Measurements from ENCODE around the gene PRKG1. TPM values are rescaled to one million over a fixed set of nuclear protein-coding genes. Genes with fewer than 3 reads are reported as not detected.
A peak's percentile ranks its signal among the peaks of the same experiment; 100 is the strongest.

PRKG1 gene
- total RNA-seq, 1 donor from 2014 or later, result 4.6 TPM

DNA sequence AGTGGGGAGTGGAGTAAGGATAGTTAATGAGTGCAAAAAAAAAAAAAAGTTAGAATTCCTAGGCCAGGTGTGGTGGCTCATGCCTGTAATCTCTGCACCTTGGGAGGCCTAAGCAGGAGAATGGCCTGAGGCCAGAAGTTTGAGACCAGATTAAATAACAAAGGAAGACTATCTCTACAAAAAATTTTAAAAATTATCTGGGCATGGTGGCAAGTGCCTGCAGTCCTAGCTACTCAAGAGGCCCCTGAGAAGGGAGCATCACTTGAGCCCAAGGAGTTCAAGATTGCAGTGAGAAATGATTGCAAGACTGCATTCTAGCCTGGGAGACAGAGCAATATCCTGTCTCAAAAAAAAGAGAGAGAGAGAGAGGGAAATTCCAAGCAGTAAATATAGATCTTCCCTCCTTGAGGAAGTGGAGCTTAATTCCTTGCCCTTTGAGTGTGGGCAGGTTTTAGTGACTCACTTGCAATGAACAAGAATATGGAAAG is 644.6 kb downstream of the PRKG1 start:
- TF ChIP-seq, protein P1, sequence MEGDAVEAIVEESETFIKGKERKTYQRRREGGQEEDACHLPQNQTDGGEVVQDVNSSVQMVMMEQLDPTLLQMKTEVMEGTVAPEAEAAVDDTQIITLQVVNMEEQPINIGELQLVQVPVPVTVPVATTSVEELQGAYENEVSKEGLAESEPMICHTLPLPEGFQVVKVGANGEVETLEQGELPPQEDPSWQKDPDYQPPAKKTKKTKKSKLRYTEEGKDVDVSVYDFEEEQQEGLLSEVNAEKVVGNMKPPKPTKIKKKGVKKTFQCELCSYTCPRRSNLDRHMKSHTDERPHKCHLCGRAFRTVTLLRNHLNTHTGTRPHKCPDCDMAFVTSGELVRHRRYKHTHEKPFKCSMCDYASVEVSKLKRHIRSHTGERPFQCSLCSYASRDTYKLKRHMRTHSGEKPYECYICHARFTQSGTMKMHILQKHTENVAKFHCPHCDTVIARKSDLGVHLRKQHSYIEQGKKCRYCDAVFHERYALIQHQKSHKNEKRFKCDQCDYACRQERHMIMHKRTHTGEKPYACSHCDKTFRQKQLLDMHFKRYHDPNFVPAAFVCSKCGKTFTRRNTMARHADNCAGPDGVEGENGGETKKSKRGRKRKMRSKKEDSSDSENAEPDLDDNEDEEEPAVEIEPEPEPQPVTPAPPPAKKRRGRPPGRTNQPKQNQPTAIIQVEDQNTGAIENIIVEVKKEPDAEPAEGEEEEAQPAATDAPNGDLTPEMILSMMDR (IDR thresholded peaks at IDR 0.05; ENCODE audit: unreplicated experiment), result no peak
- Mint-ChIP-seq H3K9me3 (ENCODE audit: low read depth) (peaks cover 6% of the 10 kb centered on the region), H3K4me3 (ENCODE audit: low read depth) (no peak overlapping the region), H3K4me1 (ENCODE audit: low read depth) (peaks cover 2% of the 10 kb centered on the region), H3K27ac (no peak overlapping the region), H3K27me3 (no peaks in the 10 kb centered on the region), H3K36me3 (ENCODE audit: insufficient read depth) (no peaks in the 10 kb centered on the region)
- DNase-seq (ENCODE audit: low spot score, unreplicated experiment), result no peak

- H3K27ac Mint-ChIP-seq, result no peak overlapping the region
- H3K27me3 Mint-ChIP-seq, result no peaks in the 10 kb centered on the region
- H3K9me3 Mint-ChIP-seq (ENCODE audit: low read depth), result peaks cover 6% of the 10 kb centered on the region
- TF ChIP-seq, protein P1 (IDR thresholded peaks at IDR 0.05; ENCODE audit: unreplicated experiment), result no peak
- no peak overlapping the region for H3K4me3 Mint-ChIP-seq (ENCODE audit: low read depth)
- H3K4me1 Mint-ChIP-seq (ENCODE audit: low read depth), result peaks cover 2% of the 10 kb centered on the region
- DNase-seq (ENCODE audit: low spot score, unreplicated experiment), result no peak
- H3K36me3 Mint-ChIP-seq (ENCODE audit: insufficient read depth), result no peaks in the 10 kb centered on the region
These were observed 649.8 kb downstream of the PRKG1 start for GRCh38 chr10:51724038-51724437.

DNA sequence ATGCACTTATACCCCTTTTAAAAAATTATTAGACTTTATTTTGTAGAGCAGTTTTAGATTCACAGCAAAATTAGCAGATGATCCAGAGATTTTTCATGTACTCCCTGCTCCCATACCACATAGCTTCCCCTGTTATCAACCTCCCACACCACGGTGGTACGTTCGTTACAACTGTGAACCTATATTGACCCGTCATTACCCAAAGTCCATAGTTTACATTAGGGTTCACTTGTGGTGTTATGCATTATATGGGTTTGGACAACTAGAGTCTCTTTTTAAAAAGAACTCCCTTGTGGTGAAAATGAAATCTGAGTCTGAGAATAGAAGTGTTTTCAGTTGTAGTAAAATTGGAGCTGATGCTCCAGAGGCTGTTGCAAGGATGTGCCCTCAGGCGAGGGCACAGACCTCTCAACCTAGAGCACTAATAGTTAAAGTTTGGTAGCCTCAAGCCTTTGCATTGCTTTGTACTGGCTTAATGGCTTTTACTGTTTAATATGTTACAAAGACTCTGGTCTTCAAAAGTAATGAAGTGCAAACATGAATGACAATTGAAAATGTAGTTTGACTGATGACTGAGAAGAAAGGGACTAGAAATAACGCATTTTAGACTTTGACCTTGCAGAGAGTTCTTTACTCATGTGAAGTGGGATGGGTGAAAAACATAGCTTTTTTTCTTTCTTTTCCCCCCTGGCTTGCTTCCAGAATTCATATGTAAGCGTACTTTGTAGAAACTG is 655.7 kb downstream of the PRKG1 start:
- peak overlapping the region; percentile 12 for H3K27ac Mint-ChIP-seq
- DNase-seq (ENCODE audit: low spot score, unreplicated experiment), result no peak
- peak overlapping the region; percentile 12 for H3K4me3 Mint-ChIP-seq (ENCODE audit: low read depth)
- no peaks in the 10 kb centered on the region for H3K9me3 Mint-ChIP-seq (ENCODE audit: low read depth)
- H3K4me1 Mint-ChIP-seq (ENCODE audit: low read depth), result peaks cover 18% of the 10 kb centered on the region
- TF ChIP-seq, protein P1 (IDR thresholded peaks at IDR 0.05; ENCODE audit: unreplicated experiment), result no peak
- H3K27me3 Mint-ChIP-seq, result no peaks in the 10 kb centered on the region
- H3K36me3 Mint-ChIP-seq (ENCODE audit: insufficient read depth), result no peaks in the 10 kb centered on the region

DNA sequence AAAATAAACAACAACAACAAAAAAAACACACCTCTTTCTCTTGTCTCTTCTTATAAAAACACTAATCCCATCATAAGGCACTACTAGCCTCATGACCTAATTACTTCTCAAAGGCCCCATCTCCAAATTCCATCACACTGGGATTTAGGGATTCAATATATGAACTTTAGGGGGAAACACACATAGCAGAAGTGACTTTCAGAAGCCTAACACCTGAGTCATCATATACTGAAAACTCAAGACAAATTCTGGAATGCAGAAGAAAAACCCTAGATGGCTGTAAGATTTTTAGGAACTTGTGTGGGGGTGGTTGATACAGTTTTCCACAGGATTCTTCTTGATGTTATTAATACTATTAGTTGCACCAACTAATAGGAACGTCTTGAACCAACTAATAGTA is 658.8 kb downstream of the PRKG1 start:
- peaks cover 18% of the 10 kb centered on the region for H3K4me1 Mint-ChIP-seq (ENCODE audit: low read depth)
- H3K27ac Mint-ChIP-seq, result no peak overlapping the region
- TF ChIP-seq, protein P1 (IDR thresholded peaks at IDR 0.05; ENCODE audit: unreplicated experiment), result no peak
- H3K27me3 Mint-ChIP-seq, result no peaks in the 10 kb centered on the region
- H3K36me3 Mint-ChIP-seq (ENCODE audit: insufficient read depth), result no peaks in the 10 kb centered on the region
- H3K9me3 Mint-ChIP-seq (ENCODE audit: low read depth), result no peaks in the 10 kb centered on the region
- H3K4me3 Mint-ChIP-seq (ENCODE audit: low read depth), result no peak overlapping the region
- no peak for DNase-seq (ENCODE audit: low spot score, unreplicated experiment)

GRCh38 chr10:51743146-51743545 is 668.9 kb downstream of the PRKG1 start:
- Mint-ChIP-seq H3K4me3 (ENCODE audit: low read depth) (no peak overlapping the region), H3K36me3 (ENCODE audit: insufficient read depth) (no peaks in the 10 kb centered on the region), H3K27me3 (no peaks in the 10 kb centered on the region), H3K27ac (no peak overlapping the region), H3K9me3 (ENCODE audit: low read depth) (no peaks in the 10 kb centered on the region), H3K4me1 (ENCODE audit: low read depth) (peaks cover 1% of the 10 kb centered on the region)
- TF ChIP-seq, protein P1 (IDR thresholded peaks at IDR 0.05; ENCODE audit: unreplicated experiment), result no peak
- DNase-seq (ENCODE audit: low spot score, unreplicated experiment), result no peak

Measured in progenitor cell of endocrine pancreas (in vitro differentiated cells).